Measurements from ENCODE around the gene RAB20. TPM values are rescaled to one million over a fixed set of nuclear protein-coding genes. Genes with fewer than 3 reads are reported as not detected.

The RAB20 gene
- total and polyA plus RNA-seq, 7 donors = 1.2 to 20.5 (median 2.9) TPM

GRCh38 chr13:110551284-110551683 lies 10.2 kb downstream of the RAB20 start:
- DNase-seq (no peak), ATAC-seq (no peak)
- intact Hi-C loops (cut with DNase I) = no loop called here
- 28 to 47% (median 35%) methylated on average over 11 of the region's 11 CpGs for WGBS, 3 donors
- Histone ChIP-seq H3K9me3 (no peaks in the 10 kb centered on the region), H3K4me1 (no peaks in the 10 kb centered on the region), H3K36me3 (ENCODE audit: insufficient read depth in 1 of 2, low read depth in 1 of 2) (no peaks in the 10 kb centered on the region), H3K27ac (no peak overlapping the region), H3K27me3 (ENCODE audit: insufficient read depth in 3 of 3, low read length in 2 of 3) (no peaks in the 10 kb centered on the region), H3K4me3 (no peak overlapping the region)
- no peak for TF ChIP-seq CTCF (IDR thresholded peaks at IDR 0.05)

- ATAC-seq (no peak), DNase-seq (no peak)
- Histone ChIP-seq H3K4me3 (no peak overlapping the region), H3K27ac (no peak overlapping the region), H3K4me1 (no peaks in the 10 kb centered on the region), H3K27me3 (ENCODE audit: insufficient read depth in 3 of 3, low read length in 2 of 3) (no peaks in the 10 kb centered on the region), H3K9me3 (no peaks in the 10 kb centered on the region), H3K36me3 (ENCODE audit: insufficient read depth in 1 of 2, low read depth in 1 of 2) (no peaks in the 10 kb centered on the region)
- 96 to 98% (median 97%) methylated on average over 11 of the region's 11 CpGs for WGBS, 3 donors
- TF ChIP-seq CTCF (IDR thresholded peaks at IDR 0.05) = no peak
- intact Hi-C loops (cut with DNase I) = no loop called here
These were observed 11.7 kb downstream of the RAB20 start for GRCh38 chr13:110549795-110550160.

- Histone ChIP-seq H3K27me3 (ENCODE audit: insufficient read depth in 3 of 3, low read length in 2 of 3) (no peaks in the 10 kb centered on the region), H3K27ac (no peak overlapping the region), H3K4me3 (no peak overlapping the region), H3K36me3 (ENCODE audit: insufficient read depth in 1 of 2, low read depth in 1 of 2) (no peaks in the 10 kb centered on the region), H3K9me3 (peaks cover 2% of the 10 kb centered on the region), H3K4me1 (no peaks in the 10 kb centered on the region)
- 82 to 95% (median 92%) methylated on average over 7 of the region's 7 CpGs for WGBS, 3 donors
- intact Hi-C loops (cut with DNase I) = no loop called here
- no peak for DNase-seq
- ATAC-seq = no peak
- no peak for TF ChIP-seq CTCF (IDR thresholded peaks at IDR 0.05)
These were observed 12.4 kb downstream of the RAB20 start for GRCh38 chr13:110548891-110549794.

- H3K9me3 ChIP-seq = peaks cover 6% of the 10 kb centered on the region
- no peak for TF ChIP-seq CTCF (IDR thresholded peaks at IDR 0.05)
- H3K27ac ChIP-seq = peak overlapping the region; percentile 59
- DNase-seq (peak; percentile 76 to 82), ATAC-seq (peak; percentile 83 to 92 (median 88))
- H3K27me3 ChIP-seq (ENCODE audit: insufficient read depth in 3 of 3, low read length in 2 of 3) = no peaks in the 10 kb centered on the region
- H3K4me1 ChIP-seq = peaks cover under 1% of the 10 kb centered on the region
- H3K4me3 ChIP-seq = peak overlapping the region; percentile 31
- intact Hi-C loops (cut with DNase I) = no loop called here
- H3K36me3 ChIP-seq (ENCODE audit: insufficient read depth in 1 of 2, low read depth in 1 of 2) = no peaks in the 10 kb centered on the region
- 39 to 56% (median 45%) methylated on average over 14 of the region's 14 CpGs for WGBS, 3 donors
These were observed 14.6 kb downstream of the RAB20 start for GRCh38 chr13:110546926-110547325.
